ENCODE results near the gene FAM83D. TPM values are rescaled to one million over a fixed set of nuclear protein-coding genes. Genes with fewer than 3 reads are reported as not detected.

The FAM83D gene
- total RNA-seq, 5 donors from 2014 or later (not counting 1 experiment from before 2014, with no cell fraction given) = 1.3 to 4.0 (median 2.4) TPM

- H3K27me3 ChIP-seq (replicated peaks in 1 of 2; ENCODE audit: control insufficient read depth in 2 of 2, extremely low read depth in 1 of 2, insufficient read depth in 2 of 2, low read length in 1 of 2) = no peaks in the 10 kb centered on the region
- no peaks in the 10 kb centered on the region for H3K4me1 ChIP-seq (ENCODE audit: control insufficient read depth in 1 of 2, extremely low read depth in 1 of 2, insufficient read depth in 2 of 2, low read length in 2 of 2)
- no peaks in the 10 kb centered on the region for H3K9me3 ChIP-seq
- H3K36me3 ChIP-seq (ENCODE audit: control insufficient read depth in 2 of 2, extremely low read depth in 1 of 2, insufficient read depth in 1 of 2, low read length in 1 of 2) = peaks cover 15 to 48% of the 10 kb centered on the region in 2 donors
- no peaks in the 10 kb centered on the region for H3K9me3 Mint-ChIP-seq
- ATAC-seq (replicated peaks in 1 of 4) = no peak
- POLR2A ChIA-PET = no interaction called here
- H3K27ac ChIP-seq (ENCODE audit: low read length) = no peak overlapping the region
- H3K27me3 Mint-ChIP-seq = no peaks in the 10 kb centered on the region
- CTCF ChIA-PET = no interaction called here
- H3K36me3 Mint-ChIP-seq = peaks cover 54% of the 10 kb centered on the region
- no CpG with 5 or more reads among the region's 1 CpG for WGBS (ENCODE audit: insufficient coverage)
- no peak overlapping the region for H3K4me3 ChIP-seq (ENCODE audit: control insufficient read depth in 1 of 2, extremely low read depth in 1 of 2, low read length in 1 of 2)
- DNase-seq = no peak
- H3K27ac Mint-ChIP-seq = no peak overlapping the region
- peaks cover 10 to 12% (median 11%) of the 10 kb centered on the region in 3 donors for H3K4me1 Mint-ChIP-seq
- H3K4me3 Mint-ChIP-seq = no peak overlapping the region
Observed at GRCh38 chr20:38970302-38970701, 44.1 kb downstream of the FAM83D start.

GRCh38 chr20:38973107-38973506 is 46.9 kb downstream of the FAM83D start:
- POLR2A ChIA-PET = no interaction called here
- ATAC-seq (replicated peaks in 1 of 4) (no peak), DNase-seq (no peak)
- CTCF ChIA-PET = interaction anchor here in 1 of 2 donors (0.6 kb wide), 1 partner anchor 9 kb away, joined by 3 read pairs; no protein-coding TSS in a partner anchor
- H3K36me3 ChIP-seq (ENCODE audit: control insufficient read depth in 2 of 2, extremely low read depth in 1 of 2, insufficient read depth in 1 of 2, low read length in 1 of 2) = peaks cover 15 to 42% of the 10 kb centered on the region in 2 donors
- no peaks in the 10 kb centered on the region for H3K27me3 Mint-ChIP-seq
- no peak overlapping the region for H3K27ac Mint-ChIP-seq
- H3K36me3 Mint-ChIP-seq = peaks cover 42% of the 10 kb centered on the region
- H3K4me3 Mint-ChIP-seq = no peak overlapping the region
- peaks cover 0 to 9% (median 5%) of the 10 kb centered on the region in 3 donors for H3K4me1 Mint-ChIP-seq
- no peak overlapping the region for H3K27ac ChIP-seq (ENCODE audit: low read length)
- no peak overlapping the region for H3K4me3 ChIP-seq (ENCODE audit: control insufficient read depth in 1 of 2, extremely low read depth in 1 of 2, low read length in 1 of 2)
- no peaks in the 10 kb centered on the region for H3K27me3 ChIP-seq (replicated peaks in 1 of 2; ENCODE audit: control insufficient read depth in 2 of 2, extremely low read depth in 1 of 2, insufficient read depth in 2 of 2, low read length in 1 of 2)
- no peaks in the 10 kb centered on the region for H3K4me1 ChIP-seq (ENCODE audit: control insufficient read depth in 1 of 2, extremely low read depth in 1 of 2, insufficient read depth in 2 of 2, low read length in 2 of 2)
- H3K9me3 Mint-ChIP-seq = no peaks in the 10 kb centered on the region
- no peaks in the 10 kb centered on the region for H3K9me3 ChIP-seq

GRCh38 chr20:38973645-38974044 is 47.4 kb downstream of the FAM83D start:
- DNase-seq (no peak), ATAC-seq (replicated peaks in 1 of 4) (no peak)
- WGBS (ENCODE audit: insufficient coverage) = 67% methylated on average over 1 of the region's 5 CpGs
- Mint-ChIP-seq H3K36me3 (peaks cover 42% of the 10 kb centered on the region), H3K4me3 (no peak overlapping the region), H3K27me3 (no peaks in the 10 kb centered on the region), H3K9me3 (no peaks in the 10 kb centered on the region), H3K4me1 (peaks cover 0 to 9% (median 5%) of the 10 kb centered on the region in 3 donors), H3K27ac (no peak overlapping the region)
- H3K27me3 ChIP-seq (replicated peaks in 1 of 2; ENCODE audit: control insufficient read depth in 2 of 2, extremely low read depth in 1 of 2, insufficient read depth in 2 of 2, low read length in 1 of 2) = no peaks in the 10 kb centered on the region
- CTCF ChIA-PET = interaction anchor here in 1 of 2 donors (0.6 kb wide), 1 partner anchor 10 kb away, joined by 3 read pairs; no protein-coding TSS in a partner anchor
- no peak overlapping the region for H3K27ac ChIP-seq (ENCODE audit: low read length)
- H3K9me3 ChIP-seq = no peaks in the 10 kb centered on the region
- H3K4me3 ChIP-seq (ENCODE audit: control insufficient read depth in 1 of 2, extremely low read depth in 1 of 2, low read length in 1 of 2) = no peak overlapping the region
- H3K36me3 ChIP-seq (ENCODE audit: control insufficient read depth in 2 of 2, extremely low read depth in 1 of 2, insufficient read depth in 1 of 2, low read length in 1 of 2) = peaks cover 13 to 41% of the 10 kb centered on the region in 2 donors
- POLR2A ChIA-PET = no interaction called here
- no peaks in the 10 kb centered on the region for H3K4me1 ChIP-seq (ENCODE audit: control insufficient read depth in 1 of 2, extremely low read depth in 1 of 2, insufficient read depth in 2 of 2, low read length in 2 of 2)

DNA sequence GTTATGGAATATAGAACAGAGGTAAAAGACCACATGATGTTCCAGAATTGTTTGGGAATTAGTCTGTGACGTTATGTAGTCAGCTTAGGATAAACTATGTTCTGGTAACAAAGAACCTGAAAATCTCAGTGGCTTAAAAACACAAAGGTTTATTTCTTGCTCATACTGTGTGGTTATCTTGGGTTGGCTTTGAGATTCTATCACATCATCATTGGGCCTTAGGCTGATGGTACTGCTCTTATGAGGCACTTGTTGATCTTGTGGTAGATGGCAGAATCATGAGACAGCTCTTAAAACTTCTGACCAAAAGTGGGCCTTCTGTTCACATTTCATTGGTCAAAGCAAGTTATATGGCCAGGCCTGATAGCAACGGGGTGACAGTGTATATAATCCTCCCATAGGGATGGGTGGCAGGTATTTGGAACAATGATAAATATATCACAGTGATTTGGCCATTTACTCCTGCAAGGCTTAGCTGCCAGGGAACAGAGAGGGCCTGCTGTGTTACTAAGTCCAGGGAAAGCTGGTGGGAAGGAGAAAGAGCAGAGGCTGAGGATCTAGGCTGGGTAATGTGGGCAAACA is 49.4 kb downstream of the FAM83D start:
- H3K4me3 Mint-ChIP-seq = no peak overlapping the region
- peaks cover 37% of the 10 kb centered on the region for H3K36me3 Mint-ChIP-seq

DNA sequence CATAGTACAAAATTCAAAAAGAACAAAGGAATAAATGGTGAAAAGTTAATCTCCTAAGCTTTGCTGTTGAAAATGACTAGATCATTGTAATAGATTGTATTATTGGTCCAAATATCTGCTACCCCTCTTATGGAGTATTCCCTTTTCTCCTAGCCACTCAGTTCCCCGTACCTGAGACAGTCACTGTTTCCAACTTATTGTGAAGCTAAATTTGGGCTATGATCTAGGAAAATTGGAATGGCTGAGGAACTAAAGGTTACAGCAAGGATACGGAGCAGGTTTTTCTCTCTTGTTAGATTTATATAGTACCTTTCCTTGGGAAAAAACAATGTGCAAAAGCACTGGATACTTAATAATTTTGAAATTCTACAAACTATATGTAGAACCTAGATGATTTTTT is 53.2 kb downstream of the FAM83D start:
- POLR2A ChIA-PET = interaction anchor here in 1 of 2 donors (0.7 kb wide), 1 partner anchor 9 kb away, joined by 6 read pairs; no protein-coding TSS in a partner anchor

More for the DNA sequence above, 49.4 kb downstream of the FAM83D start:
- Histone ChIP-seq H3K9me3 (no peaks in the 10 kb centered on the region), H3K27me3 (replicated peaks in 1 of 2; ENCODE audit: control insufficient read depth in 2 of 2, extremely low read depth in 1 of 2, insufficient read depth in 2 of 2, low read length in 1 of 2) (no peaks in the 10 kb centered on the region), H3K27ac (ENCODE audit: low read length) (no peak overlapping the region), H3K4me1 (ENCODE audit: control insufficient read depth in 1 of 2, extremely low read depth in 1 of 2, insufficient read depth in 2 of 2, low read length in 2 of 2) (no peaks in the 10 kb centered on the region), H3K4me3 (ENCODE audit: control insufficient read depth in 1 of 2, extremely low read depth in 1 of 2, low read length in 1 of 2) (no peak overlapping the region), H3K36me3 (ENCODE audit: control insufficient read depth in 2 of 2, extremely low read depth in 1 of 2, insufficient read depth in 1 of 2, low read length in 1 of 2) (peaks cover 7 to 26% of the 10 kb centered on the region in 2 donors)
- ATAC-seq (replicated peaks in 1 of 4) (no peak), DNase-seq (no peak)
- 75% methylated on average over 1 of the region's 2 CpGs for WGBS (ENCODE audit: insufficient coverage)
- H3K4me1 Mint-ChIP-seq = peaks cover 0 to 9% (median 5%) of the 10 kb centered on the region in 3 donors
- CTCF ChIA-PET = no interaction called here
- H3K9me3 Mint-ChIP-seq = no peaks in the 10 kb centered on the region
- H3K27me3 Mint-ChIP-seq = no peaks in the 10 kb centered on the region
- H3K27ac Mint-ChIP-seq = no peak overlapping the region
- POLR2A ChIA-PET = no interaction called here

DNA sequence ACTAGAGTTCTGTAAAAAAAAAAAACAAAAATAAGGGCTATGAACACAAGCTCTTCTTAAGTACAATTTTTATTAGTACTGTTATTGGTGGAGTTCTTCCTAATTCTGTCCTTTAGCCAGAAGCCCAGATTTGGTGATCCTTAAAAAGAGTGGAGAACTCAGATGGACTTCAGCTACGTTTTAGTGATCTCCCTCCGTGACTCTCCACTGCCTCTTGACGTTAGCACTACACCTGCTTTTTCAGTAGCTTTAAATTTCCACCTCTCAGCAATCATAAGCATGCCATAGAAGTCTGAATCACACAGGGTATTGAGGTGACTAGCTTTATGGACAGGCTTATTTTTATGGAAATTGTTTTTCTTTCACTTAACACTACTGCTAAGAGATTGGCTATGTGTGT is 53.6 kb downstream of the FAM83D start:
- Histone ChIP-seq H3K27me3 (replicated peaks in 1 of 2; ENCODE audit: control insufficient read depth in 2 of 2, extremely low read depth in 1 of 2, insufficient read depth in 2 of 2, low read length in 1 of 2) (no peaks in the 10 kb centered on the region), H3K27ac (ENCODE audit: low read length) (no peak overlapping the region), H3K36me3 (ENCODE audit: control insufficient read depth in 2 of 2, extremely low read depth in 1 of 2, insufficient read depth in 1 of 2, low read length in 1 of 2) (peaks cover 4 to 5% of the 10 kb centered on the region in 2 donors), H3K4me3 (ENCODE audit: control insufficient read depth in 1 of 2, extremely low read depth in 1 of 2, low read length in 1 of 2) (no peak overlapping the region), H3K9me3 (no peaks in the 10 kb centered on the region), H3K4me1 (ENCODE audit: control insufficient read depth in 1 of 2, extremely low read depth in 1 of 2, insufficient read depth in 2 of 2, low read length in 2 of 2) (no peaks in the 10 kb centered on the region)
- peaks cover 27% of the 10 kb centered on the region for H3K36me3 Mint-ChIP-seq
- DNase-seq (no peak), ATAC-seq (replicated peaks in 1 of 4) (no peak)
- H3K9me3 Mint-ChIP-seq = no peaks in the 10 kb centered on the region
- no peak overlapping the region for H3K27ac Mint-ChIP-seq
- ChIA-PET POLR2A (interaction anchor here in 1 of 2 donors (0.6 to 0.7 kb wide), 3 partner anchors 9 to 1624 kb away, joined by 3 to 10 read pairs (median 6); no protein-coding TSS in a partner anchor), CTCF (interaction anchor here in 1 of 2 donors (0.6 to 1.1 kb wide), 2 partner anchors 32 to 170 kb away, joined by 4 to 6 read pairs; no protein-coding TSS in a partner anchor)
- H3K4me3 Mint-ChIP-seq = no peak overlapping the region
- H3K4me1 Mint-ChIP-seq = peaks cover 2 to 11% (median 6%) of the 10 kb centered on the region in 3 donors
- no CpG with 5 or more reads among the region's 3 CpGs for WGBS (ENCODE audit: insufficient coverage)
- H3K27me3 Mint-ChIP-seq = no peaks in the 10 kb centered on the region

More for the DNA sequence above, 53.2 kb downstream of the FAM83D start:
- no CpG with 5 or more reads among the region's 2 CpGs for WGBS (ENCODE audit: insufficient coverage)
- H3K9me3 ChIP-seq = no peaks in the 10 kb centered on the region
- H3K36me3 ChIP-seq (ENCODE audit: control insufficient read depth in 2 of 2, extremely low read depth in 1 of 2, insufficient read depth in 1 of 2, low read length in 1 of 2) = peaks cover 4 to 9% of the 10 kb centered on the region in 2 donors
- H3K4me3 ChIP-seq (ENCODE audit: control insufficient read depth in 1 of 2, extremely low read depth in 1 of 2, low read length in 1 of 2) = no peak overlapping the region
- no peak for DNase-seq
- H3K4me3 Mint-ChIP-seq = no peak overlapping the region
- ATAC-seq (replicated peaks in 1 of 4) = no peak
- H3K9me3 Mint-ChIP-seq = no peaks in the 10 kb centered on the region
- no peaks in the 10 kb centered on the region for H3K4me1 ChIP-seq (ENCODE audit: control insufficient read depth in 1 of 2, extremely low read depth in 1 of 2, insufficient read depth in 2 of 2, low read length in 2 of 2)
- H3K27me3 Mint-ChIP-seq = no peaks in the 10 kb centered on the region
- H3K4me1 Mint-ChIP-seq = peaks cover 2 to 11% (median 6%) of the 10 kb centered on the region in 3 donors
- CTCF ChIA-PET = interaction anchor here in 1 of 2 donors (1.1 kb wide), 1 partner anchor 32 kb away, joined by 4 read pairs; no protein-coding TSS in a partner anchor
- no peak overlapping the region for H3K27ac Mint-ChIP-seq
- no peak overlapping the region for H3K27ac ChIP-seq (ENCODE audit: low read length)
- H3K36me3 Mint-ChIP-seq = peaks cover 25% of the 10 kb centered on the region
- H3K27me3 ChIP-seq (replicated peaks in 1 of 2; ENCODE audit: control insufficient read depth in 2 of 2, extremely low read depth in 1 of 2, insufficient read depth in 2 of 2, low read length in 1 of 2) = no peaks in the 10 kb centered on the region
